Peyer's patch (tissue), 4 donors: Measurements from ENCODE around the gene ARFGEF2.

Experiments
- POLR2A ChIP-seq, 2 donors: fragments of 450-650 bp; IDR thresholded peaks; one replicate each; pipeline ENCODE4 v1.5.1; 2017; ENCODE audit warnings: antibody characterized with exemption in 2 of 2, mild to moderate bottlenecking in 2 of 2, moderate library complexity in 2 of 2
- TF ChIP-seq, protein P1 (sequence below), 6 experiments: fragments of 450-650 bp in 4 of 6; fragments of 200-600 bp in 2 of 6; sonication (generic) in 1 of 6; IDR thresholded peaks; one replicate each; pipeline ENCODE4 v1.5.1; 2017 to 2019; ENCODE audit warnings: antibody characterized with exemption in 6 of 6, mild to moderate bottlenecking in 3 of 6, moderate library complexity in 1 of 6

DNA sequence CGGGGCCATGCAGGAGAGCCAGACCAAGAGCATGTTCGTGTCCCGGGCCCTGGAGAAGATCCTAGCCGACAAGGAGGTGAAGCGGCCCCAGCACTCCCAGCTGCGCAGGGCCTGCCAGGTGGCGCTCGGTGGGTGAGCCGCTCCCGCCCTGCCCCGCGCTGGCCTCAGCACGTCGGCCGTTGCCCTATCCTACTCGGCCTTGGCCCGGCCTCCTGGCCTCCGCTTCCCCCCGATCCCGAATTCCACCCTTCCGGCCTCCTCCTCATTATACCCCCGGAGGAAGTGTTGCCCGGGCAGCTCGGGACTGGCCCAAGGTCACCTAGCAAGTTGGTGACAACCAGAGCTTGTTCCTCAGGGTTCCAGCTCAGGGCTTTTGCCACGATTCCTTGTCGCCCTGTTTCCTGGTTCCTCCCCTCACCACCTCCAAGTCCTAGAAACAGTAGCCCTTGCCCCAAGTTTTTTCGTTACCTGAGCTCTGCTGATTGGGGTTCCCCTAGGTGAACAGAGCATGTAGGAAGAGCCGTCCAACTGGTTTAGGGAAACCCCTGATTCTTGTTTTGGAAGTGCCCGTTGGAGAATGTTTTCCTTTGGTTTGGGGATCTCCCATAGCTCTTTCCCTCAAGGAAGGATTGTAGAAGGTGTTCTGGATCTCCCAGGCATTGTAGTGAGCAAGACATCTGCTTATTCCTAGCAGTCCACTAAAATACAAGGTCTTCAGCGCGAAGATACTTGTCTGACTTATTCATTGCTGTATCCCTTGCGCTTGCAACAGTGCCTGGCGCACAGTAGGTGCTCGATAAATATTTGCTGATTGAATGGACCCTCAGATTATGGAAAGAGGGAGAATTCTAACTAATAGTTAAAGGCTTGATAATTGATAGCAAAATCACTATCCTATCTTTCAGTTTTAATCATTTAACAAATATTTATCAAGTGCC, 641 bp downstream of the ARFGEF2 start:
- no peak for TF ChIP-seq POLR2A (IDR thresholded peaks at IDR 0.05)
- TF ChIP-seq, protein P1, sequence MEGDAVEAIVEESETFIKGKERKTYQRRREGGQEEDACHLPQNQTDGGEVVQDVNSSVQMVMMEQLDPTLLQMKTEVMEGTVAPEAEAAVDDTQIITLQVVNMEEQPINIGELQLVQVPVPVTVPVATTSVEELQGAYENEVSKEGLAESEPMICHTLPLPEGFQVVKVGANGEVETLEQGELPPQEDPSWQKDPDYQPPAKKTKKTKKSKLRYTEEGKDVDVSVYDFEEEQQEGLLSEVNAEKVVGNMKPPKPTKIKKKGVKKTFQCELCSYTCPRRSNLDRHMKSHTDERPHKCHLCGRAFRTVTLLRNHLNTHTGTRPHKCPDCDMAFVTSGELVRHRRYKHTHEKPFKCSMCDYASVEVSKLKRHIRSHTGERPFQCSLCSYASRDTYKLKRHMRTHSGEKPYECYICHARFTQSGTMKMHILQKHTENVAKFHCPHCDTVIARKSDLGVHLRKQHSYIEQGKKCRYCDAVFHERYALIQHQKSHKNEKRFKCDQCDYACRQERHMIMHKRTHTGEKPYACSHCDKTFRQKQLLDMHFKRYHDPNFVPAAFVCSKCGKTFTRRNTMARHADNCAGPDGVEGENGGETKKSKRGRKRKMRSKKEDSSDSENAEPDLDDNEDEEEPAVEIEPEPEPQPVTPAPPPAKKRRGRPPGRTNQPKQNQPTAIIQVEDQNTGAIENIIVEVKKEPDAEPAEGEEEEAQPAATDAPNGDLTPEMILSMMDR (IDR thresholded peaks at IDR 0.05): no peak
